Activated CD8-positive, alpha-beta memory T cell treated with anti-CD3 and anti-CD28 coated beads for 4 hours (primary cell): ENCODE data around the gene ZNF574.
"Not testable (repeated sequence)": the region's sequence is repeated elsewhere in the genome, so short reads cannot be mapped to it uniquely, and the experiment has no call there.

Source experiments
- DNase-seq, 2 donors: peaks; one replicate each; pipeline ENCODE4 v3.0.0-alpha.2; 2020; ENCODE audit warnings: low read depth in 2 of 2

Gene ZNF574

GRCh38 chr19:42075616-42076379 lies at the start of gene ZNF574:
Gene ZNF574 (plus strand): TSS chr19:42076166. CDS start chr19:42078607, 2,441 bp downstream.
- DNase-seq, result peak; percentile 89 to 96

GRCh38 chr19:42028304-42029216 lies 47.4 kb upstream of the ZNF574 start:
- DNase-seq, result no peak

- no peak for DNase-seq
These were observed 45.1 kb upstream of the ZNF574 start for GRCh38 chr19:42030645-42031440.

- DNase-seq, result no peak
These were observed 43.5 kb upstream of the ZNF574 start for GRCh38 chr19:42032431-42032830.

- no peak for DNase-seq
These were observed 42.6 kb upstream of the ZNF574 start for GRCh38 chr19:42033413-42033812.

GRCh38 chr19:42034640-42035391 lies 41.1 kb upstream of the ZNF574 start:
- DNase-seq, result peak; percentile 29 to 51

- DNase-seq, result no peak
These were observed 38.3 kb upstream of the ZNF574 start for GRCh38 chr19:42037649-42038048.

GRCh38 chr19:42038666-42039065 lies 37.3 kb upstream of the ZNF574 start:
- DNase-seq, result no peak

- DNase-seq, result no peak
These were observed 35.9 kb upstream of the ZNF574 start for GRCh38 chr19:42040031-42040430.

GRCh38 chr19:42040491-42040890 lies 35.5 kb upstream of the ZNF574 start:
- DNase-seq, result not testable (repeated sequence)

- DNase-seq, result no peak
These were observed 33.4 kb upstream of the ZNF574 start for GRCh38 chr19:42042455-42043170.

- no peak for DNase-seq
These were observed 30.4 kb upstream of the ZNF574 start for GRCh38 chr19:42045575-42045974.

GRCh38 chr19:42048992-42049391 lies 27.0 kb upstream of the ZNF574 start:
- DNase-seq, result no peak

- no peak for DNase-seq
These were observed 24.5 kb upstream of the ZNF574 start for GRCh38 chr19:42051166-42052115.

GRCh38 chr19:42052241-42052863 lies 23.6 kb upstream of the ZNF574 start:
- no peak for DNase-seq

- no peak for DNase-seq
These were observed 22.7 kb upstream of the ZNF574 start for GRCh38 chr19:42053037-42053935.

- DNase-seq, result no peak
These were observed 21.8 kb upstream of the ZNF574 start for GRCh38 chr19:42054205-42054604.

- DNase-seq, result no peak
These were observed 18.1 kb upstream of the ZNF574 start for GRCh38 chr19:42057846-42058245.
